ENCODE measurements around the gene HOXB6.
A peak's percentile ranks its signal among the peaks of the same experiment; 100 is the strongest.

The HOXB6 gene

DNA sequence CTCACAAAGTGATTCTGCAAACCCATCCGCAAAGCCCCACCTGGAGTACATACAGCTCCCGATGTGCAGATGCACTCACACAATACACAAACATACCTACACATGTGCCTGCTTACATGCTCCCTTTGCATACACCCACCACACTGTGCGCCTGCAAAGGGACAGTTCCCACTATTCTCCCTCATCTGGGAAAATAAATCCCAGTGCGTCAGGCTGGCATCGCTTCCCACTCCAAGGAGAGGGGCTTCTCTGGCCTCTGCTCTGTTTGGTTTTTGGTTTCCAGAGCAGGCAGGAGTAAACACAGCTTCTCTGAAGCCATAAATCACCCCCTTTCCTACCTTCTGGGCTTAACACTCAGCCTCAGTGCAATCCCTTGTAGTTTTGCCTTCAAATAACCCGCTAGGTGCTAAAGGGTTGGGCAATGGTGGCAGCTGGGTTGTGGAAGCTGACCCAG is 41.4 kb downstream of the HOXB6 start (continued):
- TF ChIP-seq, protein P1, sequence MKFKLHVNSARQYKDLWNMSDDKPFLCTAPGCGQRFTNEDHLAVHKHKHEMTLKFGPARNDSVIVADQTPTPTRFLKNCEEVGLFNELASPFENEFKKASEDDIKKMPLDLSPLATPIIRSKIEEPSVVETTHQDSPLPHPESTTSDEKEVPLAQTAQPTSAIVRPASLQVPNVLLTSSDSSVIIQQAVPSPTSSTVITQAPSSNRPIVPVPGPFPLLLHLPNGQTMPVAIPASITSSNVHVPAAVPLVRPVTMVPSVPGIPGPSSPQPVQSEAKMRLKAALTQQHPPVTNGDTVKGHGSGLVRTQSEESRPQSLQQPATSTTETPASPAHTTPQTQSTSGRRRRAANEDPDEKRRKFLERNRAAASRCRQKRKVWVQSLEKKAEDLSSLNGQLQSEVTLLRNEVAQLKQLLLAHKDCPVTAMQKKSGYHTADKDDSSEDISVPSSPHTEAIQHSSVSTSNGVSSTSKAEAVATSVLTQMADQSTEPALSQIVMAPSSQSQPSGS (tag by site-specific recombination; IDR thresholded peaks at IDR 0.05; ENCODE audit: low read depth) = no peak
- TF ChIP-seq IKZF3 (tag by site-specific recombination; IDR thresholded peaks at IDR 0.05) = peak; percentile 76
- peak; percentile 19; the same call in 1 of the 2 replicates for TF ChIP-seq OSR2 (tag by site-specific recombination; IDR thresholded peaks at IDR 0.05)
- 0 out of 2 replicates have a peak, but pooled peaks have one; percentile 20 for TF ChIP-seq ZBTB17 (tag by site-specific recombination; IDR thresholded peaks at IDR 0.05)
- no peak for TF ChIP-seq ZNF747 (tag by site-specific recombination; IDR thresholded peaks at IDR 0.05)
- TF ChIP-seq ZNF423 (tag by site-specific recombination; IDR thresholded peaks at IDR 0.05) = no peak
- no peak for TF ChIP-seq ZNF121 (tag by site-specific recombination; IDR thresholded peaks at IDR 0.05)
- TF ChIP-seq REPIN1 (tag by site-specific recombination; IDR thresholded peaks at IDR 0.05; ENCODE audit: low read depth) = no peak
- TF ChIP-seq, protein P2, sequence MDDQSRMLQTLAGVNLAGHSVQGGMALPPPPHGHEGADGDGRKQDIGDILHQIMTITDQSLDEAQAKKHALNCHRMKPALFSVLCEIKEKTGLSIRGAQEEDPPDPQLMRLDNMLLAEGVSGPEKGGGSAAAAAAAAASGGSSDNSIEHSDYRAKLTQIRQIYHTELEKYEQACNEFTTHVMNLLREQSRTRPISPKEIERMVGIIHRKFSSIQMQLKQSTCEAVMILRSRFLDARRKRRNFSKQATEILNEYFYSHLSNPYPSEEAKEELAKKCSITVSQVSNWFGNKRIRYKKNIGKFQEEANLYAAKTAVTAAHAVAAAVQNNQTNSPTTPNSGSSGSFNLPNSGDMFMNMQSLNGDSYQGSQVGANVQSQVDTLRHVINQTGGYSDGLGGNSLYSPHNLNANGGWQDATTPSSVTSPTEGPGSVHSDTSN (CRISPR knock-in tag; IDR thresholded peaks at IDR 0.05) = no peak
- TF ChIP-seq ZFHX2 (tag by site-specific recombination; conservative IDR thresholded peaks at IDR 0.05) = peak; percentile 5; the same call in 1 of the 2 replicates
- no peak for TF ChIP-seq ZNF549 (tag by site-specific recombination; IDR thresholded peaks at IDR 0.05)
- TF ChIP-seq, protein P3, sequence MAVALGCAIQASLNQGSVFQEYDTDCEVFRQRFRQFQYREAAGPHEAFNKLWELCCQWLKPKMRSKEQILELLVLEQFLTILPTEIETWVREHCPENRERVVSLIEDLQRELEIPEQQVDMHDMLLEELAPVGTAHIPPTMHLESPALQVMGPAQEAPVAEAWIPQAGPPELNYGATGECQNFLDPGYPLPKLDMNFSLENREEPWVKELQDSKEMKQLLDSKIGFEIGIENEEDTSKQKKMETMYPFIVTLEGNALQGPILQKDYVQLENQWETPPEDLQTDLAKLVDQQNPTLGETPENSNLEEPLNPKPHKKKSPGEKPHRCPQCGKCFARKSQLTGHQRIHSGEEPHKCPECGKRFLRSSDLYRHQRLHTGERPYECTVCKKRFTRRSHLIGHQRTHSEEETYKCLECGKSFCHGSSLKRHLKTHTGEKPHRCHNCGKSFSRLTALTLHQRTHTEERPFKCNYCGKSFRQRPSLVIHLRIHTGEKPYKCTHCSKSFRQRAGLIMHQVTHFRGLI (tag by site-specific recombination; IDR thresholded peaks at IDR 0.05) = peak; percentile 86
- peak; percentile 55; the same call in 1 of the 2 replicates for TF ChIP-seq ZNF2 (tag by site-specific recombination; IDR thresholded peaks at IDR 0.05)
- TF ChIP-seq ZNF843 (tag by site-specific recombination; IDR thresholded peaks at IDR 0.05) = no peak
- no peak for TF ChIP-seq TSHZ1 (tag by site-specific recombination; IDR thresholded peaks at IDR 0.05; ENCODE audit: borderline replicate concordance)
- no peak for TF ChIP-seq HOXA7 (CRISPR knock-in tag; IDR thresholded peaks at IDR 0.05; ENCODE audit: borderline replicate concordance)
- TF ChIP-seq PATZ1 (tag by site-specific recombination; IDR thresholded peaks at IDR 0.05) = peak; percentile 47; the same call in 1 of the 2 replicates
- no peak for TF ChIP-seq PRDM1 (tag by site-specific recombination; IDR thresholded peaks at IDR 0.05)
- TF ChIP-seq EGR2 (tag by site-specific recombination; IDR thresholded peaks at IDR 0.05; ENCODE audit: low read depth) = no peak
- TF ChIP-seq, protein P4, sequence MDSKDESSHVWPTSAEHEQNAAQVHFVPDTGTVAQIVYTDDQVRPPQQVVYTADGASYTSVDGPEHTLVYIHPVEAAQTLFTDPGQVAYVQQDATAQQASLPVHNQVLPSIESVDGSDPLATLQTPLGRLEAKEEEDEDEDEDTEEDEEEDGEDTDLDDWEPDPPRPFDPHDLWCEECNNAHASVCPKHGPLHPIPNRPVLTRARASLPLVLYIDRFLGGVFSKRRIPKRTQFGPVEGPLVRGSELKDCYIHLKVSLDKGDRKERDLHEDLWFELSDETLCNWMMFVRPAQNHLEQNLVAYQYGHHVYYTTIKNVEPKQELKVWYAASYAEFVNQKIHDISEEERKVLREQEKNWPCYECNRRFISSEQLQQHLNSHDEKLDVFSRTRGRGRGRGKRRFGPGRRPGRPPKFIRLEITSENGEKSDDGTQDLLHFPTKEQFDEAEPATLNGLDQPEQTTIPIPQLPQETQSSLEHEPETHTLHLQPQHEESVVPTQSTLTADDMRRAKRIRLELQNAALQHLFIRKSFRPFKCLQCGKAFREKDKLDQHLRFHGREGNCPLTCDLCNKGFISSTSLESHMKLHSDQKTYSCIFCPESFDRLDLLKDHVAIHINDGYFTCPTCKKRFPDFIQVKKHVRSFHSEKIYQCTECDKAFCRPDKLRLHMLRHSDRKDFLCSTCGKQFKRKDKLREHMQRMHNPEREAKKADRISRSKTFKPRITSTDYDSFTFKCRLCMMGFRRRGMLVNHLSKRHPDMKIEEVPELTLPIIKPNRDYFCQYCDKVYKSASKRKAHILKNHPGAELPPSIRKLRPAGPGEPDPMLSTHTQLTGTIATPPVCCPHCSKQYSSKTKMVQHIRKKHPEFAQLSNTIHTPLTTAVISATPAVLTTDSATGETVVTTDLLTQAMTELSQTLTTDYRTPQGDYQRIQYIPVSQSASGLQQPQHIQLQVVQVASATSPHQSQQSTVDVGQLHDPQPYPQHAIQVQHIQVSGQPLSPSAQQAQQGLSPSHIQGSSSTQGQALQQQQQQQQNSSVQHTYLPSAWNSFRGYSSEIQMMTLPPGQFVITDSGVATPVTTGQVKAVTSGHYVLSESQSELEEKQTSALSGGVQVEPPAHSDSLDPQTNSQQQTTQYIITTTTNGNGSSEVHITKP (tag by site-specific recombination; IDR thresholded peaks at IDR 0.05) = no peak
- TF ChIP-seq, protein P5, sequence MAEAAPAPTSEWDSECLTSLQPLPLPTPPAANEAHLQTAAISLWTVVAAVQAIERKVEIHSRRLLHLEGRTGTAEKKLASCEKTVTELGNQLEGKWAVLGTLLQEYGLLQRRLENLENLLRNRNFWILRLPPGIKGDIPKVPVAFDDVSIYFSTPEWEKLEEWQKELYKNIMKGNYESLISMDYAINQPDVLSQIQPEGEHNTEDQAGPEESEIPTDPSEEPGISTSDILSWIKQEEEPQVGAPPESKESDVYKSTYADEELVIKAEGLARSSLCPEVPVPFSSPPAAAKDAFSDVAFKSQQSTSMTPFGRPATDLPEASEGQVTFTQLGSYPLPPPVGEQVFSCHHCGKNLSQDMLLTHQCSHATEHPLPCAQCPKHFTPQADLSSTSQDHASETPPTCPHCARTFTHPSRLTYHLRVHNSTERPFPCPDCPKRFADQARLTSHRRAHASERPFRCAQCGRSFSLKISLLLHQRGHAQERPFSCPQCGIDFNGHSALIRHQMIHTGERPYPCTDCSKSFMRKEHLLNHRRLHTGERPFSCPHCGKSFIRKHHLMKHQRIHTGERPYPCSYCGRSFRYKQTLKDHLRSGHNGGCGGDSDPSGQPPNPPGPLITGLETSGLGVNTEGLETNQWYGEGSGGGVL (tag by site-specific recombination; IDR thresholded peaks at IDR 0.05) = no peak
- no peak for TF ChIP-seq TRIM28 (IDR thresholded peaks at IDR 0.05; ENCODE audit: borderline replicate concordance, low read length)
- TF ChIP-seq ZNF785 (tag by site-specific recombination; IDR thresholded peaks at IDR 0.05) = no peak
- no peak for TF ChIP-seq HOXD13 (CRISPR knock-in tag; IDR thresholded peaks at IDR 0.05; ENCODE audit: borderline replicate concordance)
- TF ChIP-seq ZNF571 (tag by site-specific recombination; IDR thresholded peaks at IDR 0.05) = no peak
